Measurements from ENCODE around the gene ADCY4.
A peak's percentile ranks its signal among the peaks of the same experiment; 100 is the strongest.

Gene ADCY4

DNA sequence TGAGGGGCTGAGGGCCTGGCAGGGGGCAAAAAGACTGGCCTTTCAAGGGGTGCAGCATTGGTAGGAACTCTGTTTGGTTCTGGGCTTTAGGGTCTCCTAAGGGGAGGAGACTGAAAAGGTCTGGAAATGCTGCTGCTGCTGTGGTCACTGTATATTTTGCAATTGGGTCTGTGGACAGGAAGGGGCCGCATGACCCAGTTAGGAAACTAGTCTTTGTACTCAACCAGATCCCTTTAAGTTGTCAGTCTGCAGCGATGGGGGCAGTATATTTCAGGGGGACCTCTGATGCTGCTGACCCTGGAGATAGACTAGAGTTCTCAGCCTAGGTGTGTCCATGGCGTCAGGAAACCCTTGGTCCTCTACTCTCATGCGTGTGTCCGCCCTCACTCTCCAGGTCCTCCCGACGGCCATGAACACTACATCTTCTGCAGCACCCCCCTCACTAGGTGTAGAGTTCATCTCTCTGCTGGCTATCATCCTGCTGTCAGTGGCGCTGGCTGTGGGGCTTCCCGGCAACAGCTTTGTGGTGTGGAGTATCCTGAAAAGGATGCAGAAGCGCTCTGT lies 19.5 kb downstream of the ADCY4 start:
- no peak for DNase-seq (ENCODE audit: low spot score)

DNA sequence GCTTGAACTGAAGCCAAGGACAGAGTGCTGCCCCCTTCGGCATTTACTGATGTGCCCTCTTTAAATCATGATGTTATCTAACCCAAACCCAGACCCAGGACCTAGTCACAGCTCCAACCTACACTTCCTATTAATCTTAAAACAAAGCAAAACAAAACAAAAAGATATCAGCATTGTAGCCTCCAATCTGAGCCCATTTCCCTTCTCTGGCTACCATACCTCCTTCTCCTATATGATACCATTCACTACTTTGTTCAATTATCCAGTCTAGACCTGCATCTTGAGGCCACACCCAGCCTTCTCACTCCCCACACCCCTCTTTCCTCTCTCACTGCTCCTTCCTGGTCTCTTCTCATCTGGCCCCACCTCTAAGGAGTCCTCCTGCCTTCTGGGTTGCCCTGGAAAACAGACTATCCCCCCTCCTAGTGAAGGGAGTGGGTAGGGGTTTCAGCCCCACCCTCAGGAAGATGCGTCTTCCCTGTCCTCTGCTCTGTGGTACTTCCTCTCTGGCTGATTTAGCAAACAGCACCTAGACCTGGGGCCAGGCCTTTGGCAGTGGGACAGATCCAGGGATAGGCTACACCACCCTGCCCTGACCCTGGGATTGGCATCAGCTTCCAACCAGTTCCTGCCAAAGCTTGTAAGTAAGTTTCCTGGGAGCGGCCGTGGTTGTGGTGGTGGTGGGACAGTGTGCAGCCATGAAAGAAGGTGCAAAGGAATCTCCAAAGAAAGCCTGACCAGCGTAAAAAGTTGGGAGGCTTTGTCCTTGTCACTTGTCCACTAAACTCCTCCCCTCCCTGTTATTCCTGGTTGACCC lies 20.3 kb downstream of the ADCY4 start:
- no peak for DNase-seq (ENCODE audit: low spot score)

DNA sequence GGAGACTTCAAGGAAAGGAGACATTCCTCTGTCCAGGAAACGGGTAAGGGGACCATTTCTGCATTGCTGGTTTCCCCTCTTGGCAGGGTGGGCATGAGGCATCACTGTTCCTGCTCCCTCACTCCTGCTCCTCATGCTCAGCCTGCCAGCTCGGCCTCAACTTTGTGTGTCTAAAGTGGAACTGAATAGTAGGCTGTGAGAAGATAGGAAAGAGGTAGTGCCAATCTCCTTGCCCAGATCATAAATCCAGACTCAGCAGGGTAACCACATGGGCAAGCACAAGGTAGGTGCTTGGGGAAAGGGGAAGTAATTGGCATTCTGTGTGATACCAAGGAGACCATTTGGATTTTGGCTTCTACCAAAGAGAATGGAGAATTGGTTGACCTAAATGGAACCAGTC lies 21.0 kb downstream of the ADCY4 start:
- DNase-seq (ENCODE audit: low spot score) = no peak

DNA sequence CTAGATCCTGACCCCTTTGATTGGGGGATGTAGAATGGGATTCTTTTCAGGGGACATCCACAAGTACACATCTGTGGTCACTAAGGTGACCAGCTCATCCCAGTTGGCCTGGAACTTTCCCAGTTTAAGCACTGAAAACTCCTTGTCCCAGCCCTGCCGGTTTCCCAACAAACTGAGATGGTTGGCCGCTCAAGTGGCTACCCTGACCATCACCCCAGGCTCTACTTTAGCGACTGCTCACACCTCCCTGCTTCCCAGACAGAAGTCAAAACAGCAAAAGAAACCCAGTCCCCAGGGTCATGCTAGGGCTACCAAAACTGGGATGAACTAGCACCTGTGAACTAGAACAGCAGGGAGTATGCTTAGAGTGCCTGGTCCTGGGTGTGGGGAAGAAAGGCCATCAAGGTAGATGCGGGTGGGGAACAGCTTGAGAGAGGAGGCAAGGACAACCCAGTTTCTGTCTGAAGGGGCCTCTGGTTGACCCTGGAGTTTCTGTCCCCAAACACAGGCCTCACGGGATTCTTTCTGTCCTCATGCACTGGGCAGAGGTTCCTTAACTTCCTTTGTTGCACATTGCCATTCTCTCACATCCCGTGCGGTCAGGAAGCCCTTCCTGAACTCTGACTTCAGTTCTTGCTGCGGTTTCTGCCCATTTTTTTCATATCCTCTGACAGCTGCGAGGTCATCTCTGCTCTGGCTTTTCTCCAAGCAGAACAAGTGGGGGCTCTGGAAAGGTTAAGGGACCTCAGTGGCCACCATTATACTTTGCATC lies 21.9 kb downstream of the ADCY4 start:
- peak; percentile 40 for DNase-seq (ENCODE audit: low spot score)

DNA sequence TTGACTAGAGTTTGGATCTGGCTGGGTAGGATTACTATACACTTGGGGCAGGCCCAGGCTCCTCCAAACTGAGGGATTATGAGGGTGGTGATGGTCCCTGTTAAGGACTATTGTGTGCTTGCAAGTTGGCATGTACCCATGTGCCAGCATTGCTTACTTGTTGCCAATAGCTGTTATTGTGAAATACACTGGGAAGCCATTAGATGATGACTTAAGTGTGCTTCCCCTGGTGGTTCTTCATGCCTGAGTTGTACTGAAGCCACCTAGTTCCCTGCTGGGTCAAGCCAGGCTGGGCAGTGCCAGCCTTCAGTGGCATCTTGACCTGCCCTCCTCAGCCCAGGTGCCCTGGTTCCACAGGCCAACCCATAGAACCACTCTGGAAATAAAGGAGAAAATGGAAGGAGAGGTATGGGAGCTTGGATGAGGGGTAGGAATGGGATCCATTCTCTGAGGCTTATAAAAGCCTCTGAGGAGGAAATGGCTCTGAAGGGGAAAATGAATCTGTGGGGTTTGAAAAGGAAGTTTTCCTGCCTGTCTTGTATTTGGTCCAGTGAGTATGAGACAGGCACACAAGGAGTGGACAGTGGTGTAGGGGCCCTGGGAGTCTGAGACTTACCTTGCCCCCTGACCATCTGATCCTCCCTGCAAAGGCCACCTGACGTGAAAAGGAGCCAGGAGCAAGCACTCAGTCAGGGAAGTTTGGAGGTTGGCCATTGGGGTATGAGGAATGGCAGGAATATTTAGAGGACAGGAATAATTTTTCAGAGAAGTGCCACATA lies 22.8 kb downstream of the ADCY4 start:
- DNase-seq (ENCODE audit: low spot score) = peak; percentile 28

DNA sequence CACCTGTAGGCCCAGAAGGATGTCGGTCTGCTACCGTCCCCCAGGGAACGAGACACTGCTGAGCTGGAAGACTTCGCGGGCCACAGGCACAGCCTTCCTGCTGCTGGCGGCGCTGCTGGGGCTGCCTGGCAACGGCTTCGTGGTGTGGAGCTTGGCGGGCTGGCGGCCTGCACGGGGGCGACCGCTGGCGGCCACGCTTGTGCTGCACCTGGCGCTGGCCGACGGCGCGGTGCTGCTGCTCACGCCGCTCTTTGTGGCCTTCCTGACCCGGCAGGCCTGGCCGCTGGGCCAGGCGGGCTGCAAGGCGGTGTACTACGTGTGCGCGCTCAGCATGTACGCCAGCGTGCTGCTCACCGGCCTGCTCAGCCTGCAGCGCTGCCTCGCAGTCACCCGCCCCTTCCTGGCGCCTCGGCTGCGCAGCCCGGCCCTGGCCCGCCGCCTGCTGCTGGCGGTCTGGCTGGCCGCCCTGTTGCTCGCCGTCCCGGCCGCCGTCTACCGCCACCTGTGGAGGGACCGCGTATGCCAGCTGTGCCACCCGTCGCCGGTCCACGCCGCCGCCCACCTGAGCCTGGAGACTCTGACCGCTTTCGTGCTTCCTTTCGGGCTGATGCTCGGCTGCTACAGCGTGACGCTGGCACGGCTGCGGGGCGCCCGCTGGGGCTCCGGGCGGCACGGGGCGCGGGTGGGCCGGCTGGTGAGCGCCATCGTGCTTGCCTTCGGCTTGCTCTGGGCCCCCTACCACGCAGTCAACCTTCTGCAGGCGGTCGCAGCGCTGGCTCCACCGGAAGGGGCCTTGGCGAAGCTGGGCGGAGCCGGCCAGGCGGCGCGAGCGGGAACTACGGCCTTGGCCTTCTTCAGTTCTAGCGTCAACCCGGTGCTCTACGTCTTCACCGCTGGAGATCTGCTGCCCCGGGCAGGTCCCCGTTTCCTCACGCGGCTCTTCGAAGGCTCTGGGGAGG lies 23.9 kb downstream of the ADCY4 start, which contains the start of gene LTB4R:
TSS of gene LTB4R (plus strand) at position 857 of the 959 bp plus-strand sequence. CDS start 4,150 bp downstream, outside the sequence.
- peak; percentile 72 for DNase-seq (ENCODE audit: low spot score)

DNA sequence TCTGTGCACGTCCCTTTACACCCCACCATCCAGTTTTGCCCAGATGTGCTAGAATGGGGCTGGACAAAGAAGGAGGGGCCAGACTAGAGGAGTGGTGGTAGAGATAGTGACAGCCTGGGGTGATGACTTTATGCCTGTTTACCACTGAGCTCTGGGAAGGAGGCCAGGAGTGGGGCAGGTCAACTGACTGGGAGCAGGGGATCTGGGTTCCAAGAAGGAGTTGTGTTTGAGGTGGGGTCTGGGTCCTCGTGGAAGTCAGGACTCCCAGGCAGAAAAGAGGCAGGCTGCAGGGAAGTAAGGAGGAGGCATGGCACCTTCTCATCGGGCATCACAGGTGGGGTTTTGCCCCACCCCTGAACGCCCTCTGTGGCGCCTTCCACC lies 24.6 kb downstream of the ADCY4 start:
- DNase-seq (ENCODE audit: low spot score) = no peak

DNA sequence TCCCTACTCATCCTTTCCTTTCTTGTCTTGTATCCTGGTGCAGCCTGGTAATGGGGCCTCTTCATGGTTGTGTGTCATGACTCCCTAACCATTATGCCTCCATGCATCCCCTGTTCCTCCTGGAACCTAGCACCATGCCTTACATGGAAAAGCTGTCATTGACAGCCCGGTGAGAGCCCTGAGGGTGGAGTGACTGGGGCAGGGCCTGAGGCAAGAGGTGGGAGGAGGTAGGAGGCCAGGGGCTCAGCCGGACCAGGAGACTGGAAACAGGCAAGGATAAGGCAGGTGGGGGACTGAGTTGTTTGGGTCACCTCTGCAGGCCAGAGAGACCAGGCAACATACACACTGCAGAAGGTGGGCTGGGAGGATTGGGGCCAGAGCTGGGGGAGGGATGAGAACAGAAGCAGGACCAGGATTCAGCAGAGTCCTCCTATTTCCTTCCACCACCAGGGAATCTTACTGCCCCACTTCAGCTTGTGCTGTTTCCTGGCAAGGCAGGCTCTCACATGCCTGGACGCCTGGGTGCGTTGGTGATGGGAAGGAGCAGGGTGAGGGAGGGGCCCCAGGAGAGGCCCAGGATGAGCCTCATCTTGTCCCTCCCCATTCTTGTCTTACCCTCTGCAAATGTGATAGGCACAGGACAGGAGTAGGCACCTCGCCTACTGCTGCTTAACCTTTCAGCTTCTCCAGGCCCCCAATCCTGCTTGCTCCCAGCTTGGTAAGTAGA lies 25.2 kb downstream of the ADCY4 start, which contains the start of gene LTB4R2:
TSS of gene LTB4R2 (plus strand) at position 603 of the 727 bp plus-strand sequence. CDS start 525 bp downstream, outside the sequence.
- no peak for DNase-seq (ENCODE audit: low spot score)

DNA sequence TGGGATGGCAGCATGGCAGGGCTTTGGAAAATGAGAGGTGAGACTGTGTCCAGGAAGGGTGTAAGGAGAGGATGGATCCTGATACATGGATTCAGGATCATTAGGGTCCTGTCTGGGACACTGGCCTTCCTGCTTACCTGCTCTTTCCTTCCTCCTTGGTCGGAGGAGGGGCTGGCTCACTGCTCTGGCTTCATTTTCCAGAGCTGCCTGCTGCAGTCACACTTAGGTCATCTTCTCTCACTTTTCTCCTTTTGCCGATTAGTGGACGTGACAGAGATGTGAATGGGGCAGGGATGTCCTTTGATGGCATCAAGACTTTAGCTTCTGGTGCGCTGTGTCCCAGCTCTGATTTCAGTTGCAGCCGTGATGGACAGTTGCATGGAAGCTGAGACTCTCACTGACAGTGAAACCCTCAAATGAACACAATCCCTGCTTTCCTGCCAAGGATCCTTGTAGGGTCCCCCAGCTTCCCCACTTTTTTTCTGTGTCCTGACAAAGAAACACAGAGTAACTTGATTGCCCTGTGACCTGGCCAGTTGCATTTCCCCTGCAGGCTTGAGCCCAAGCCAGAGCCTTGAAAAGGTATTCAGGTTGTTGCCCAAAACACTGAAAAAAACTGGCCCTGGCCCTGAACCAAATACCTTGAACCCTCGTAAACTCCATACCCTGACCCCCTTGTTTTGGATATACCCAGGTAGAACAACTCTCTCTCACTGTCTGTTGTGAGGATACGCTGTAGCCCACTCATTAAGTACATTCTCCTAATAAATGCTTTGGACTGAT lies 26.3 kb downstream of the ADCY4 start:
- DNase-seq (ENCODE audit: low spot score) = no peak

DNA sequence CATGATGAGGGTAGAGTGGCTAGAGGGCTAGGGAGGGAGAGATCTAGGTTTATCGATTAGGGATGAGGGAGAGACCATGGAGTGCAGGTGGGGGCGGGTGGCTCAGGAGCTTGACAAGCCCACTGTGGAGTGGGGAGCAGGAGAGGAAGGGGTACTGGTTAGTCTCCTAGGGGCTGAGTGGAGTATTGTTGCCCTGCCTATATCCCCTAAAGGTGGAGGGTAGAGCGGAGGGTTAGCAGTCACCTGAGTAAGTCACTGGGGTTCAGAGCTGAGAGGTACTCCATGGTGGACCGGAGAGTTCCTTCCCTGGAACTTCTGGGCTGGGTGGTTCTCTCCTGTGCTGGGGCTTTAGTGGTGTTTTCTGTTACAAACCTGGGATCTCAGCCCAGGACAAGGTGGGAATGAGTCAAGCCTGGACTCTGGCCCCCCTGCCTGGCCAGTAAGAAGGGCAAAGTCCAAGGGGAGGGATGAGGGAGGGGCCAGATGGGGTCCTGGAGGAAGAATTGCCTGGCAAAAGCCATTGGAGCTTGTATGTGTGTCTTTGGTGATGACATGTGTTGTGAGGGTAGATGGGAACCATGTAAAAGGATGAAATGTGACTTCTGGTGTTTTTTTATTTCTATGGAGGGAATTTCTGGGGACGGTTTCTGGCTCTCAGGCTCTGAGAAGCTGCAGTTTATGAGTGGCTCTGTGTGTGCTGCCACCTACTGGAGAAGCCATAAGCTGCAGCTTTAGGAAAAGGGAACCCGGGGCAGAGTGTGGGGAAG lies 27.1 kb downstream of the ADCY4 start, which contains the start of gene CIDEB:
TSS of gene CIDEB (minus strand) at position 403 of the 767 bp plus-strand sequence. CDS start at position 284, 119 bp downstream.
- peak; percentile 74 for DNase-seq (ENCODE audit: low spot score)

DNA sequence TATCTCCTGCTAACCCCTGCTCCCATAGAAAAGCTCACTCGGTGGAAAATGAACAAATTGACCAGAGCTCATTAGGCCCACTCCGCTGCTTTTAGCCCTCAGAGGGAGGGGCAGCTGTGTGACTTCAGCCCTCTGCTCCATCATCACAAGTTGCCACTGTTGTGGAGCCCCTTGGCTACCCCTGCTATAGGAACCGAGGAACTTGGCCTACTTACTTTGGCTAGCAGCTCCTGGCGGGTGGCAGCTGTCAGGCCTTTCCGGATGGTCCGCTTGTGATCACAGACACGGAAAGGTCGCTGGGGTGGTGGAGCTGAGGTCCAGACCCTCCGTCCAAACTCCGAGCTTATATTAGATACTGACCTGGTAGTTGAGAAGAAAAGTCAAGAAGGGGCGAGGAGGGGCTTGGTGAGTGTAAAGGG lies 27.7 kb downstream of the ADCY4 start:
- DNase-seq (ENCODE audit: low spot score) = no peak

DNA sequence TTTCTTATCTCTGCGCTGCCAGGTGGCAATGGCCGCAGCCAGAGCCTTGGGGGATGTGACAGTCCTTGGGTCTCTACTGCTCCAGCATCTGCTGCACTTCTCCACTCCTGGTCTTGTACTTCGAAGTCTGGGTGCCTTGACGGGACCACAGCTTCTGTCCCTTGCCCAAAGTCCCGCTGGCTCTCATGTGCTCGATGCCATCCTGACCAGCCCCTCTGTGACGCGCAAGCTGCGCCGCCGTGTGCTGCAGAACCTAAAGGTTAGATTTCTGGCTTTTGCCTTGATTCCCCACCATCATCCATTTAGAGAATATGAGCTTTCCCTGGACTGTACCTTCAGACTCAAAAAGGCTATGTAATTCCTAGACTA lies 30.9 kb downstream of the ADCY4 start:
- no peak for DNase-seq (ENCODE audit: low spot score)

DNA sequence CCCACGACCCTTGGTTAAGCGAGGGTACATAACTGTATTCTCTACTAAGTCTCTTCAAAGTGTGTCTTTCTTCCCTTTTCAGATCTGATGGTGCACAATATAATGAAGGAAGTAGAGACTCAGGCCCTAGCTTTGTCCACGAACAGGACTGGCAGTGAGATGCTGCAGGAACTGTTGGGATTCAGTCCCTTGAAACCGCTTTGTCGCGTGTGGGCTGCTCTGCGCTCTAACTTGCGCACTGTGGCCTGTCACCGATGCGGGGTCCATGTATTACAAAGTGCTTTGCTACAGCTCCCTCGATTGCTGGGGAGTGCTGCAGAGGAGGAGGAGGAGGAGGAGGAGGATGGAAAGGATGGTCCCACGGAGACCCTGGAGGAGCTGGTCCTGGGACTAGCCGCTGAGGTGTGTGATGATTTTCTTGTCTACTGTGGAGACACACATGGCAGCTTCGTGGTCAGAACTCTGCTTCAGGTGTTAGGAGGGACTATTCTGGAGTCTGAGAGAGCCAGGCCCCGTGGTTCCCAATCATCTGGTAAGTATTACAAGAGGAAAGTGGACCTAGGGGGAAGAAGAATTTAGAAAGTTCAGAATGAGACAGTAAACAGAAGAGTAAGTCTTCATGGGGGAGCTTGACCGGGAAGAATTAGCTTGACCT lies 34.4 kb downstream of the ADCY4 start:
- DNase-seq (ENCODE audit: low spot score) = no peak

DNA sequence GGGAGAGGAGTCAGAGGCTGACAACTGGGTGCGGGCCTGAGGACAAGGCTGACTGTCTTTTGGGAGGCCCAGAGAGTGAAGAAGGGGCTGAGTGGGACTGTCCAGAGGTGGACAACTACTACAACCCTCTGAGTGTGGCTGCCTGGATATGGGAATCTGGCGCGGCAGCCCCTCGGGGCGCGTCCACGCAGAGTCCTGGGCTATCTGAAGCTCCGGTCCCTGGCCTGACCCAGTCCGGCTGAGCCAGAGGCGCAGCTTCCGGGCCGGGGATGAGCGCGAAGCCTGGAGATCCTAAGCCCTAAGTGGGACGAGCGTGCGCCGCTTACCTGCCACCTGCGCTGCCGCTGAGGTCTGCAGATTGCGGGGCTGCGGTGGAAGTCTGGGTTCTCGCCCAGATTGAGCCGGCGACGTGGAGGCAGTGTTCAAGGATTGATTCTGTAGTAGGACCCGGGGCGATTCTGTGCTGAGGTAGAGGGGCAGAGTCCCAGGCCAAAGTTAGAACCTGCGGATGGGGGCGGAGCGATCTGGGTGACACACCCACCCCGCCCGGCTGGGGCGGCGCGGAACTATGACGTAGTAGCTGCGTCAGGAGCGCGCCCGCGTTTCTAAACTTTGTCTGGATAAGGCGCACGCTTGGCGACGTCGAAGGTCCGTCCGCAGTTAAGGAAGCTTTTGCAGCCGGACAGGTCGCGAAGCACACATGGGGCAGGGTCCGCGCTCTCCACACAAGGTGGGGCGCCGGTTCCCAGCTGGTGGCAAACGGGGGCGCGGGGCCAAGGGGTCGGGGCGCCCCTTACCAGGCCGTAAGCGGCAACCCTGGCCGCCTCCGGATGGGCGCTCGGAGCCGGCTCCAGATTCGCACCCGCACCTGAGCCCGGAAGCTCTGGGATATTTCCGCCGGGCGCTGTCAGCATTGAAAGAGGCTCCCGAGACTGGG lies 35.3 kb downstream of the ADCY4 start, which contains the start of the genes DHRS1 and NOP9:
TSS of gene DHRS1 (minus strand) at position 526 of the 937 bp plus-strand sequence. CDS start 674 bp downstream, outside the sequence.
TSS of gene NOP9 (plus strand) at position 596 of the 937 bp plus-strand sequence. CDS start at position 701, 105 bp downstream.
- DNase-seq (ENCODE audit: low spot score) = peak; percentile 91

DNA sequence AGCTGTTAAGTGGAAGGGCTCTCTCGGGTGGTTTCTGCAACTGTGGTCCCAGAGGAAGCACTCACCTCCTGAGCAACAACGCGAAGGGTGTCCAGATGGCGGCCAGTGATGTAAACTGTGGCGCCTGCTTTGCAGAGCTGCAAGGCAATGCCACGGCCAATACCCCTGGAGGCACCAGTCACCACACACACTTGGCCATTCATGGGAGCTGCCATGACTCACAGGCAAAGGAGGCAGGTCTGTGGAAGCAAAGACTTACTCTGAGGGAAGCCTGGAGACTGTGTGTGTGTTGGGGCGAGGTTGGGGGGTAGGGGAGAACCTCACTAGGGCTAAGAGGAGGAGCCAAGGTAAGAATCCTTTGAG lies 36.0 kb downstream of the ADCY4 start:
- DNase-seq (ENCODE audit: low spot score) = no peak

DNA sequence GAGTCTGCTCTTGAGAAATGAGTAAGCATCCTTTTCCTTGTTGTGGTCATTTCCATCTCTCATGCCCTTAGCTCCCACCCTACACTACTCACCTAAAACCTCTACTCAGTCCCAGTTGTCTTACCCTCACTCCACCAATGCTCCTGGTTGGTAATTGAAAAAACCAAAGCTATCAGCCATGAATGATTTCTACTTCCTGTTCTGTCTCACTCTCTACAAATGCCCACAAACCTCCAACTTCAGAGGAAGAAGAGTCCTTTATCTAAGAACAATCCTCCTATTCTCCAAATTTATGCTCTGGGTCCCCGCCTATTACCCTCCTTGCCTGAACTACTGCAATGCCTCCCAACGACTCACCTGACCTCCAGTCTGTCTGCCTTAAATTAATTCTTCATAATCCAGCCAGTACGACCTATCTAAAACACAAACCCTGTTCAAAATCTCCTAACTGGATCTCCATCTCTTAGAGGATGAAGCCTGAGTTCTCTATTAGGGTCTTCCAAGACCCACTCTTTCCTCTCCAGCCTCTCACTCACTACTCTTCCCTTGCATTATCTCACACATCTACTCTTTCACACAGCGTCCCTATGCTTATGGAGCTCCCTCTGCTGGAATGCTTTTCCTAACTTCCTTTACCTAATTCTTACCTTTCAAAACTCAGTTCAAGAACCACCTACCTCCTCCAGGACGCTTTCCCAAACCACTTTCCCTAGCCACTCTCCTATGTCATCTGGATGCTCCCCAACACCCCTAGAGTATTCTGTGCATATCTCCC lies 37.5 kb downstream of the ADCY4 start:
- DNase-seq (ENCODE audit: low spot score) = no peak

All from CD4-positive, alpha-beta T cell treated with Interleukin-2 at 100 ng/mL for 4 hours (primary cell).